Right lobe of liver (tissue), 6 donors: Measurements from ENCODE around the gene BOLA2B. TPM values are rescaled to one million over a fixed set of nuclear protein-coding genes. Genes with fewer than 3 reads are reported as not detected.
"Not testable (repeated sequence)": the region's sequence is repeated elsewhere in the genome, so short reads cannot be mapped to it uniquely, and the experiment has no call there.

ENCODE experiments used
- ATAC-seq, 4 donors: fragments of 200-7000 bp; cut with Tn5 transposase; one replicate each; pipeline ENCODE4 v1.9.1; 2020; ENCODE audit warnings: mild to moderate bottlenecking in 4 of 4, moderate library complexity in 4 of 4
- DNase-seq, 3 donors: peaks; one replicate each; pipeline ENCODE4 v3.0.0-alpha.2; 2020
- H3K27ac ChIP-seq, 3 donors: fragments of 200-600 bp; one replicate each; pipeline ENCODE4 v1.8.0; 2022
- H3K27me3 ChIP-seq, 2 donors: fragments of 200-600 bp; one replicate each; pipeline ENCODE4 v1.8.0; 2022
- H3K36me3 ChIP-seq, 4 donors: fragments of 200-600 bp; sonication (generic) in 1 of 4; one replicate each; pipeline versions ENCODE4 v1.5.1 to v1.8.0; 2017 to 2022; ENCODE audit warnings: control low read depth in 1 of 4
- H3K4me1 ChIP-seq, 4 donors: fragments of 200-600 bp; sonication (generic) in 1 of 4; one replicate each; pipeline versions ENCODE4 v1.5.1 to v1.8.0; 2017 to 2022; ENCODE audit warnings: control low read depth in 1 of 4
- H3K4me3 ChIP-seq, 3 donors: fragments of 200-600 bp; one replicate each; pipeline ENCODE4 v1.8.0; 2022
- H3K9me3 ChIP-seq, 4 donors: fragments of 200-600 bp; sonication (generic) in 1 of 4; one replicate each; pipeline versions ENCODE4 v1.5.1 to v1.8.0; 2017 to 2022; ENCODE audit warnings: control low read depth in 1 of 4
- CTCF ChIP-seq, 4 donors: fragments of 200-600 bp in 3 of 4; fragments of 450-650 bp in 1 of 4; IDR thresholded peaks; one replicate each; pipeline versions ENCODE4 v1.5.1 to v1.8.0; 2016 to 2022; ENCODE audit warnings: antibody characterized with exemption in 4 of 4, mild to moderate bottlenecking in 2 of 4
- POLR2A ChIP-seq: fragments of 450-650 bp; IDR thresholded peaks from one replicate; pipeline ENCODE4 v1.6.1; 2017; ENCODE audit warnings: antibody characterized with exemption, mild to moderate bottlenecking
- WGBS: methylation state at CpG from one replicate; pipeline ENCODE4 v1.1.6; 2018; ENCODE audit warnings: low coverage, low lambda C conversion rate; ENCODE audit not compliant: insufficient coverage; ENCODE audit errors: missing lambda C conversion rate; 5-methylcytosine and 5-hydroxymethylcytosine counted together
- intact Hi-C, 2 donors: fragments of 100-400 bp; cut with DNase I; formaldehyde crosslinking; loops; one replicate each; pipeline versions ENCODE4 v1.11.2 to v1.14.1; 2022
- total RNA-seq, 6 experiments: library from RNA; depleted of rRNA in 2 of 6; stranded (reverse); fragments of >200 nt in 2 of 6; fragmentation: NEBNext Ultra II Directional in 3 of 6; extraction: Animal tissue kit (Norgen Biotek cat#: 25700) in 3 of 6; gene quantifications; one replicate each; pipeline versions ENCODE4 v1.1.0 to v1.2.4, GENCODE V29; 2016 to 2023
- donor health status: DM: no; HTN: yes; CAD: no.
- donor health status: DM: no; HTN: no; CAD: no.
- donor health status: DM: no; HTN: no; CAD: no.
- donor health status: DM: no; HTN: yes; CAD: no.
- donor health status: DM: no; HTN: yes; CAD: no.

Gene BOLA2B
- total RNA-seq, 6 experiments from 2014 or later = 22.9 to 139 (median 25.6) TPM

- H3K4me3 ChIP-seq = peak within 1 kb of the TSS; percentile 54 to 67 (median 62)
- peak; percentile 83 to 91 (median 86) for ATAC-seq
- WGBS = 0% methylated on average over 12 of the region's 81 CpGs
- DNase-seq = peak; percentile 87 to 91 (median 89)
- no peaks in the 10 kb centered on the region for H3K4me1 ChIP-seq
- no peaks in the 10 kb centered on the region for H3K27me3 ChIP-seq
- H3K9me3 ChIP-seq = no peaks in the 10 kb centered on the region
- TF ChIP-seq POLR2A (peak; percentile 44), CTCF (IDR thresholded peaks at IDR 0.05) (no peak)
- H3K27ac ChIP-seq = peak within 1 kb of the TSS; percentile 43 to 72 (median 70)
- no peaks in the 10 kb centered on the region for H3K36me3 ChIP-seq
- intact Hi-C loops = no loop called here
Measured at GRCh38 chr16:30183233-30184095, 10.0 kb downstream of the BOLA2B start, which contains the start of gene CORO1A. Gene CORO1A (plus strand): TSS chr16:30183602. CDS start chr16:30185210, 1,608 bp downstream.

GRCh38 chr16:30180741-30181140 is 12.7 kb downstream of the BOLA2B start:
- Histone ChIP-seq H3K4me1 (no peaks in the 10 kb centered on the region), H3K4me3 (no peak overlapping the region), H3K9me3 (no peaks in the 10 kb centered on the region), H3K36me3 (no peaks in the 10 kb centered on the region), H3K27me3 (no peaks in the 10 kb centered on the region), H3K27ac (no peak overlapping the region)
- no CpG with 5 or more reads among the region's 3 CpGs for WGBS
- DNase-seq (no peak), ATAC-seq (no peak)
- TF ChIP-seq POLR2A = no peak
- TF ChIP-seq CTCF (IDR thresholded peaks at IDR 0.05) = no peak
- intact Hi-C loops = no loop called here

GRCh38 chr16:30179931-30180330 is 13.5 kb downstream of the BOLA2B start:
- Histone ChIP-seq H3K4me1 (no peaks in the 10 kb centered on the region), H3K4me3 (no peak overlapping the region), H3K36me3 (no peaks in the 10 kb centered on the region), H3K27me3 (no peaks in the 10 kb centered on the region), H3K9me3 (no peaks in the 10 kb centered on the region), H3K27ac (no peak overlapping the region)
- DNase-seq (no peak), ATAC-seq (no peak)
- TF ChIP-seq CTCF (IDR thresholded peaks at IDR 0.05) (no peak), POLR2A (no peak)
- 92% methylated on average over 5 of the region's 9 CpGs for WGBS
- intact Hi-C loops = no loop called here

GRCh38 chr16:30179195-30179594 is 14.3 kb downstream of the BOLA2B start:
- no peaks in the 10 kb centered on the region for H3K27me3 ChIP-seq
- no peak overlapping the region for H3K27ac ChIP-seq
- no peaks in the 10 kb centered on the region for H3K4me1 ChIP-seq
- H3K36me3 ChIP-seq = no peaks in the 10 kb centered on the region
- no peaks in the 10 kb centered on the region for H3K9me3 ChIP-seq
- no peak for TF ChIP-seq CTCF (IDR thresholded peaks at IDR 0.05)
- TF ChIP-seq POLR2A = no peak
- ATAC-seq (no peak), DNase-seq (no peak)
- H3K4me3 ChIP-seq = no peak overlapping the region
- 92% methylated on average over 2 of the region's 4 CpGs for WGBS
- intact Hi-C loops = no loop called here

- H3K36me3 ChIP-seq, H3K9me3 ChIP-seq, DNase-seq, ATAC-seq, H3K27ac ChIP-seq, intact Hi-C loops, H3K4me1 ChIP-seq, H3K27me3 ChIP-seq, H3K4me3 ChIP-seq: not testable (repeated sequence)
- WGBS = no CpG with 5 or more reads among the region's 6 CpGs
Measured at GRCh38 chr16:30176876-30177275, 16.6 kb downstream of the BOLA2B start.
